Right lobe of liver (tissue), 6 donors: ENCODE results near the gene DOCK3. TPM values are rescaled to one million over a fixed set of nuclear protein-coding genes. Genes with fewer than 3 reads are reported as not detected.

Experiments
- ATAC-seq, 4 donors: fragments of 200-7000 bp; cut with Tn5 transposase; one replicate each; pipeline ENCODE4 v1.9.1; 2020; ENCODE audit warnings: mild to moderate bottlenecking in 4 of 4, moderate library complexity in 4 of 4
- DNase-seq, 3 donors: peaks; one replicate each; pipeline ENCODE4 v3.0.0-alpha.2; 2020
- H3K27ac ChIP-seq, 3 donors: fragments of 200-600 bp; one replicate each; pipeline ENCODE4 v1.8.0; 2022
- H3K27me3 ChIP-seq, 2 donors: fragments of 200-600 bp; one replicate each; pipeline ENCODE4 v1.8.0; 2022
- H3K36me3 ChIP-seq, 4 donors: fragments of 200-600 bp; sonication (generic) in 1 of 4; one replicate each; pipeline versions ENCODE4 v1.5.1 to v1.8.0; 2017 to 2022; ENCODE audit warnings: control low read depth in 1 of 4
- H3K4me1 ChIP-seq, 4 donors: fragments of 200-600 bp; sonication (generic) in 1 of 4; one replicate each; pipeline versions ENCODE4 v1.5.1 to v1.8.0; 2017 to 2022; ENCODE audit warnings: control low read depth in 1 of 4
- H3K4me3 ChIP-seq, 3 donors: fragments of 200-600 bp; one replicate each; pipeline ENCODE4 v1.8.0; 2022
- H3K9me3 ChIP-seq, 4 donors: fragments of 200-600 bp; sonication (generic) in 1 of 4; one replicate each; pipeline versions ENCODE4 v1.5.1 to v1.8.0; 2017 to 2022; ENCODE audit warnings: control low read depth in 1 of 4
- CTCF ChIP-seq, 4 donors: fragments of 200-600 bp in 3 of 4; fragments of 450-650 bp in 1 of 4; IDR thresholded peaks; one replicate each; pipeline versions ENCODE4 v1.5.1 to v1.8.0; 2016 to 2022; ENCODE audit warnings: antibody characterized with exemption in 4 of 4, mild to moderate bottlenecking in 2 of 4
- POLR2A ChIP-seq: fragments of 450-650 bp; IDR thresholded peaks from one replicate; pipeline ENCODE4 v1.6.1; 2017; ENCODE audit warnings: antibody characterized with exemption, mild to moderate bottlenecking
- WGBS: methylation state at CpG from one replicate; pipeline ENCODE4 v1.1.6; 2018; ENCODE audit warnings: low coverage, low lambda C conversion rate; ENCODE audit not compliant: insufficient coverage; ENCODE audit errors: missing lambda C conversion rate; 5-methylcytosine and 5-hydroxymethylcytosine counted together
- intact Hi-C, 2 donors: fragments of 100-400 bp; cut with DNase I; formaldehyde crosslinking; loops; one replicate each; pipeline versions ENCODE4 v1.11.2 to v1.14.1; 2022
- total RNA-seq, 6 experiments: library from RNA; depleted of rRNA in 2 of 6; stranded (reverse); fragments of >200 nt in 2 of 6; fragmentation: NEBNext Ultra II Directional in 3 of 6; extraction: Animal tissue kit (Norgen Biotek cat#: 25700) in 3 of 6; gene quantifications; one replicate each; pipeline versions ENCODE4 v1.1.0 to v1.2.4, GENCODE V29; 2016 to 2023
- donor health status: DM: no; HTN: yes; CAD: no.
- donor health status: DM: no; HTN: no; CAD: no.
- donor health status: DM: no; HTN: no; CAD: no.
- donor health status: DM: no; HTN: yes; CAD: no.
- donor health status: DM: no; HTN: yes; CAD: no.

Gene DOCK3
- total RNA-seq, 6 experiments from 2014 or later: 0.04 to 0.06 (median 0.06) TPM; not detected in 3

- WGBS: 30% methylated on average over 2 of the region's 2 CpGs
- no peak for TF ChIP-seq POLR2A
- no peak for TF ChIP-seq CTCF (IDR thresholded peaks at IDR 0.05)
- peaks cover 0 to 25% (median 11%) of the 10 kb centered on the region in 4 donors for H3K4me1 ChIP-seq
- no peak for DNase-seq
- H3K4me3 ChIP-seq: no peak overlapping the region
- no peaks in the 10 kb centered on the region for H3K27me3 ChIP-seq
- no peaks in the 10 kb centered on the region for H3K36me3 ChIP-seq
- no peak for ATAC-seq
- intact Hi-C loops: no loop called here
- no peak overlapping the region for H3K27ac ChIP-seq
- H3K9me3 ChIP-seq: no peaks in the 10 kb centered on the region
Measured at GRCh38 chr3:51004235-51004634, 329.5 kb downstream of the DOCK3 start.

GRCh38 chr3:51024121-51024520 is 349.4 kb downstream of the DOCK3 start:
- no peaks in the 10 kb centered on the region for H3K36me3 ChIP-seq
- intact Hi-C loops: no loop called here
- ATAC-seq: no peak
- H3K9me3 ChIP-seq: no peaks in the 10 kb centered on the region
- DNase-seq: no peak
- H3K4me1 ChIP-seq: no peaks in the 10 kb centered on the region
- H3K27ac ChIP-seq: no peak overlapping the region
- H3K27me3 ChIP-seq: no peaks in the 10 kb centered on the region
- TF ChIP-seq CTCF (IDR thresholded peaks at IDR 0.05) (no peak), POLR2A (no peak)
- H3K4me3 ChIP-seq: no peak overlapping the region

GRCh38 chr3:51024765-51025632 is 350.3 kb downstream of the DOCK3 start:
- H3K4me3 ChIP-seq: no peak overlapping the region
- TF ChIP-seq POLR2A: no peak
- no peak for TF ChIP-seq CTCF (IDR thresholded peaks at IDR 0.05)
- no peaks in the 10 kb centered on the region for H3K27me3 ChIP-seq
- H3K27ac ChIP-seq: no peak overlapping the region
- H3K36me3 ChIP-seq: no peaks in the 10 kb centered on the region
- no peaks in the 10 kb centered on the region for H3K4me1 ChIP-seq
- DNase-seq (peak in 2 of 3 donors; percentile 22 to 53), ATAC-seq (peak in 3 of 4 donors; percentile 53 to 58 (median 54))
- 53% methylated on average over 3 of the region's 10 CpGs for WGBS
- intact Hi-C loops: no loop called here
- no peaks in the 10 kb centered on the region for H3K9me3 ChIP-seq

- no peak for TF ChIP-seq CTCF (IDR thresholded peaks at IDR 0.05)
- TF ChIP-seq POLR2A: no peak
- intact Hi-C loops: no loop called here
- Histone ChIP-seq H3K27me3 (no peaks in the 10 kb centered on the region), H3K4me3 (no peak overlapping the region), H3K27ac (no peak overlapping the region), H3K9me3 (no peaks in the 10 kb centered on the region), H3K36me3 (no peaks in the 10 kb centered on the region), H3K4me1 (no peaks in the 10 kb centered on the region)
- 76% methylated on average over 3 of the region's 3 CpGs for WGBS
- no peak for DNase-seq
- no peak for ATAC-seq
Measured at GRCh38 chr3:51031666-51032065, 356.9 kb downstream of the DOCK3 start.
